Neural cell (in vitro differentiated cells): ENCODE measurements around the gene ALPG. TPM values are rescaled to one million over a fixed set of nuclear protein-coding genes. Genes with fewer than 3 reads are reported as not detected.

Experiments used
- H2AFZ ChIP-seq: fragments of 200-600, 300-800 bp; sonication (generic), shearing (Covaris generic); 2 replicates; pipeline ENCODE4 v1.6.0; 2014; ENCODE audit warnings: low read depth, mild to moderate bottlenecking, antibody characterized with exemption, low read length, moderate library complexity
- H3F3A ChIP-seq: fragments of 200-600 bp; shearing (Covaris generic); 2 replicates; pipeline ENCODE4 v1.6.1; 2016; ENCODE audit warnings: mild to moderate bottlenecking, moderate library complexity, mixed read lengths, antibody characterized with exemption, low read length; ENCODE audit not compliant: insufficient read depth, poor library complexity, severe bottlenecking
- H3K27ac ChIP-seq: fragments of 200-600, 300-800 bp; sonication (generic), shearing (Covaris generic); 2 replicates; pipeline ENCODE4 v1.5.1; 2014; ENCODE audit warnings: mild to moderate bottlenecking, low read length, moderate library complexity
- H3K27me3 ChIP-seq: fragments of 300-800, 200-600 bp; sonication (generic), shearing (Covaris generic); 2 replicates; pipeline ENCODE4 v1.6.0; 2014; ENCODE audit warnings: mild to moderate bottlenecking, low read depth, low read length, moderate library complexity; ENCODE audit not compliant: insufficient read depth
- H3K36me3 ChIP-seq: fragments of 300-800, 200-600 bp; sonication (generic), shearing (Covaris generic); 2 replicates; pipeline ENCODE4 v1.5.1; 2014; ENCODE audit warnings: mild to moderate bottlenecking, antibody characterized with exemption, low read length, moderate library complexity; ENCODE audit not compliant: insufficient read depth
- H3K4me2 ChIP-seq: fragments of 300-800, 200-600 bp; sonication (generic), shearing (Covaris generic); 2 replicates; pipeline ENCODE4 v1.6.0; 2014; ENCODE audit warnings: mild to moderate bottlenecking, low read length
- H3K4me3 ChIP-seq: fragments of 300-800, 200-600 bp; sonication (generic), shearing (Covaris generic); 2 replicates; pipeline ENCODE4 v1.5.1; 2014; ENCODE audit warnings: mild to moderate bottlenecking, low read length, moderate library complexity
- H3K79me2 ChIP-seq: fragments of 200-600 bp; shearing (Covaris generic); replicated peaks from 2 replicates; pipeline ENCODE4 v1.6.0; 2014; ENCODE audit warnings: mild to moderate bottlenecking, low read length, moderate library complexity; ENCODE audit not compliant: insufficient read depth
- H3K9ac ChIP-seq: fragments of 300-800, 200-600 bp; sonication (generic), shearing (Covaris generic); 2 replicates; pipeline ENCODE4 v1.6.1; 2016; ENCODE audit warnings: mild to moderate bottlenecking, low read length, mixed read lengths
- H3K9me2 ChIP-seq: fragments of 200-600 bp; shearing (Covaris generic); 2 replicates; pipeline ENCODE4 v1.6.1; 2016; ENCODE audit warnings: mild to moderate bottlenecking, low read length, mixed read lengths; ENCODE audit not compliant: insufficient read depth
- H3K9me3 ChIP-seq: fragments of 200-600, 300-800 bp; sonication (generic), shearing (Covaris generic); 2 replicates; pipeline ENCODE4 v1.6.1; 2016; ENCODE audit warnings: mild to moderate bottlenecking, mixed run types, low read length, moderate library complexity, mixed read lengths
- H4K20me1 ChIP-seq: fragments of 200-600 bp; shearing (Covaris generic); 2 replicates; pipeline ENCODE4 v1.6.1; 2016; ENCODE audit warnings: mild to moderate bottlenecking, mixed run types; ENCODE audit not compliant: insufficient read depth
- EP300 ChIP-seq: fragments of 450-650 bp; conservative IDR thresholded peaks from 2 replicates; pipeline ENCODE4 v1.6.1; 2014; ENCODE audit warnings: antibody characterized with exemption, mild to moderate bottlenecking, moderate library complexity; ENCODE audit not compliant: poor library complexity, severe bottlenecking
- EZH2 ChIP-seq: fragments of 200-600, 300-800 bp; shearing (Covaris generic), sonication (generic); IDR thresholded peaks from 2 replicates; pipeline ENCODE4 v1.6.1; 2014; ENCODE audit warnings: antibody characterized with exemption, low read length, borderline replicate concordance, mild to moderate bottlenecking; ENCODE audit not compliant: insufficient read depth, poor library complexity, severe bottlenecking
- MXI1 ChIP-seq: fragments of 450-650 bp; conservative IDR thresholded peaks from 2 replicates; pipeline ENCODE4 v1.6.1; 2014; ENCODE audit warnings: antibody characterized with exemption, mild to moderate bottlenecking; ENCODE audit not compliant: poor library complexity, severe bottlenecking
- POLR2AphosphoS5 ChIP-seq: IDR thresholded peaks from 2 replicates; pipeline ENCODE4 v1.6.1; 2012
- RAD21 ChIP-seq: fragments of 450-650 bp; conservative IDR thresholded peaks from 2 replicates; pipeline ENCODE4 v1.6.1; 2014; ENCODE audit warnings: antibody characterized with exemption, mild to moderate bottlenecking, moderate library complexity
- SMC3 ChIP-seq: fragments of 450-650 bp; conservative IDR thresholded peaks from 2 replicates; pipeline ENCODE4 v1.6.1; 2014; ENCODE audit warnings: antibody characterized with exemption, mild to moderate bottlenecking, moderate library complexity; ENCODE audit not compliant: poor library complexity
- TAF1 ChIP-seq: IDR thresholded peaks from 2 replicates; pipeline ENCODE4 v1.6.1; 2012; ENCODE audit warnings: low read depth
- polyA plus RNA-seq: library from polyadenylated mRNA; depleted of rRNA; stranded (reverse); fragments of >200 nt; gene quantifications from 2 replicates; pipeline ENCODE4 v1.2.3, GENCODE V29; 2014
- TF ChIP-seq, protein P1 (sequence below): fragments of 450-650 bp; IDR thresholded peaks from 2 replicates; pipeline ENCODE4 v1.5.1; 2014; ENCODE audit warnings: antibody characterized with exemption, mild to moderate bottlenecking, moderate library complexity; ENCODE audit not compliant: poor library complexity, severe bottlenecking
- TF ChIP-seq, protein P2 (sequence below): IDR thresholded peaks from 2 replicates; pipeline ENCODE4 v1.6.1; 2012; ENCODE audit warnings: borderline replicate concordance

Gene ALPG
- polyA plus RNA-seq, 1 donor from 2014 or later: not detected

GRCh38 chr2:232417489-232417888 is 10.8 kb downstream of the ALPG start:
- H3K36me3 ChIP-seq: no peaks in the 10 kb centered on the region
- H2AFZ ChIP-seq: no peak overlapping the region
- H3K4me2 ChIP-seq: no peak overlapping the region
- no peak overlapping the region for H3K27ac ChIP-seq
- no peaks in the 10 kb centered on the region for H3K9me2 ChIP-seq
- TF ChIP-seq TAF1 (no peak), SMC3 (no peak), POLR2AphosphoS5 (no peak), EZH2 (no peak), EP300 (no peak), RAD21 (no peak), MXI1 (no peak)
- TF ChIP-seq, protein P1, sequence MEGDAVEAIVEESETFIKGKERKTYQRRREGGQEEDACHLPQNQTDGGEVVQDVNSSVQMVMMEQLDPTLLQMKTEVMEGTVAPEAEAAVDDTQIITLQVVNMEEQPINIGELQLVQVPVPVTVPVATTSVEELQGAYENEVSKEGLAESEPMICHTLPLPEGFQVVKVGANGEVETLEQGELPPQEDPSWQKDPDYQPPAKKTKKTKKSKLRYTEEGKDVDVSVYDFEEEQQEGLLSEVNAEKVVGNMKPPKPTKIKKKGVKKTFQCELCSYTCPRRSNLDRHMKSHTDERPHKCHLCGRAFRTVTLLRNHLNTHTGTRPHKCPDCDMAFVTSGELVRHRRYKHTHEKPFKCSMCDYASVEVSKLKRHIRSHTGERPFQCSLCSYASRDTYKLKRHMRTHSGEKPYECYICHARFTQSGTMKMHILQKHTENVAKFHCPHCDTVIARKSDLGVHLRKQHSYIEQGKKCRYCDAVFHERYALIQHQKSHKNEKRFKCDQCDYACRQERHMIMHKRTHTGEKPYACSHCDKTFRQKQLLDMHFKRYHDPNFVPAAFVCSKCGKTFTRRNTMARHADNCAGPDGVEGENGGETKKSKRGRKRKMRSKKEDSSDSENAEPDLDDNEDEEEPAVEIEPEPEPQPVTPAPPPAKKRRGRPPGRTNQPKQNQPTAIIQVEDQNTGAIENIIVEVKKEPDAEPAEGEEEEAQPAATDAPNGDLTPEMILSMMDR: no peak
- TF ChIP-seq, protein P2, sequence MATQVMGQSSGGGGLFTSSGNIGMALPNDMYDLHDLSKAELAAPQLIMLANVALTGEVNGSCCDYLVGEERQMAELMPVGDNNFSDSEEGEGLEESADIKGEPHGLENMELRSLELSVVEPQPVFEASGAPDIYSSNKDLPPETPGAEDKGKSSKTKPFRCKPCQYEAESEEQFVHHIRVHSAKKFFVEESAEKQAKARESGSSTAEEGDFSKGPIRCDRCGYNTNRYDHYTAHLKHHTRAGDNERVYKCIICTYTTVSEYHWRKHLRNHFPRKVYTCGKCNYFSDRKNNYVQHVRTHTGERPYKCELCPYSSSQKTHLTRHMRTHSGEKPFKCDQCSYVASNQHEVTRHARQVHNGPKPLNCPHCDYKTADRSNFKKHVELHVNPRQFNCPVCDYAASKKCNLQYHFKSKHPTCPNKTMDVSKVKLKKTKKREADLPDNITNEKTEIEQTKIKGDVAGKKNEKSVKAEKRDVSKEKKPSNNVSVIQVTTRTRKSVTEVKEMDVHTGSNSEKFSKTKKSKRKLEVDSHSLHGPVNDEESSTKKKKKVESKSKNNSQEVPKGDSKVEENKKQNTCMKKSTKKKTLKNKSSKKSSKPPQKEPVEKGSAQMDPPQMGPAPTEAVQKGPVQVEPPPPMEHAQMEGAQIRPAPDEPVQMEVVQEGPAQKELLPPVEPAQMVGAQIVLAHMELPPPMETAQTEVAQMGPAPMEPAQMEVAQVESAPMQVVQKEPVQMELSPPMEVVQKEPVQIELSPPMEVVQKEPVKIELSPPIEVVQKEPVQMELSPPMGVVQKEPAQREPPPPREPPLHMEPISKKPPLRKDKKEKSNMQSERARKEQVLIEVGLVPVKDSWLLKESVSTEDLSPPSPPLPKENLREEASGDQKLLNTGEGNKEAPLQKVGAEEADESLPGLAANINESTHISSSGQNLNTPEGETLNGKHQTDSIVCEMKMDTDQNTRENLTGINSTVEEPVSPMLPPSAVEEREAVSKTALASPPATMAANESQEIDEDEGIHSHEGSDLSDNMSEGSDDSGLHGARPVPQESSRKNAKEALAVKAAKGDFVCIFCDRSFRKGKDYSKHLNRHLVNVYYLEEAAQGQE: no peak
- peaks cover 13% of the 10 kb centered on the region for H3K9me3 ChIP-seq
- no peaks in the 10 kb centered on the region for H4K20me1 ChIP-seq
- no peak overlapping the region for H3K4me3 ChIP-seq
- peaks cover 60% of the 10 kb centered on the region for H3K27me3 ChIP-seq
- no peaks in the 10 kb centered on the region for H3F3A ChIP-seq
- no peaks in the 10 kb centered on the region for H3K79me2 ChIP-seq
- H3K9ac ChIP-seq: no peak overlapping the region

GRCh38 chr2:232418056-232418455 is 11.4 kb downstream of the ALPG start:
- Histone ChIP-seq H3K9me3 (peaks cover 17% of the 10 kb centered on the region), H3K36me3 (no peaks in the 10 kb centered on the region), H3K9ac (peak overlapping the region; percentile 34), H3K4me3 (peak overlapping the region; percentile 69), H3K4me2 (peak overlapping the region; percentile 51), H3F3A (no peaks in the 10 kb centered on the region), H2AFZ (no peak overlapping the region), H3K9me2 (no peaks in the 10 kb centered on the region), H3K27ac (no peak overlapping the region), H3K79me2 (no peaks in the 10 kb centered on the region), H4K20me1 (no peaks in the 10 kb centered on the region), H3K27me3 (peaks cover 65% of the 10 kb centered on the region)
- TF ChIP-seq EP300: no peak
- no peak for TF ChIP-seq EZH2
- TF ChIP-seq TAF1: no peak
